Embryonic facial prominence (tissue), 1 donor: ENCODE data around the gene MBNL1.

Source experiments
- DNase-seq: peaks from one replicate; pipeline ENCODE4 v3.0.0-alpha.2; 2016; ENCODE audit errors: extremely low spot score

MBNL1 gene

GRCh38 chr3:152445212-152445611, 176.5 kb downstream of the MBNL1 start:
- DNase-seq, result no peak

DNA sequence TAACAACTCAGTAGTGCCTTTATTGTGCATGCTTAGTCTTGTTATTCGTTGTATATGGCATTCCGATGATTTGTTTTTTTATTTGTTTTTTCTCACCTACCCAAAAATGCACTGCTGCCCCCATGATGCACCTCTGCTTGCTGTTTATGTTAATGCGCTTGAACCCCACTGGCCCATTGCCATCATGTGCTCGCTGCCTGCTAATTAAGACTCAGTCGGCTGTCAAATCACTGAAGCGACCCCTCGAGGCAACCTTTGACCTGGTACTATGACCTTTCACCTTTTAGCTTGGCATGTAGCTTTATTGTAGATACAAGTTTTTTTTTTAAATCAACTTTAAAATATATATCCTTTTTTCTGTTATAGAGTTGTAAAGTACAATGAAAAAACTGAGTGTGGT, 177.8 kb downstream of the MBNL1 start:
- DNase-seq, result no peak

DNA sequence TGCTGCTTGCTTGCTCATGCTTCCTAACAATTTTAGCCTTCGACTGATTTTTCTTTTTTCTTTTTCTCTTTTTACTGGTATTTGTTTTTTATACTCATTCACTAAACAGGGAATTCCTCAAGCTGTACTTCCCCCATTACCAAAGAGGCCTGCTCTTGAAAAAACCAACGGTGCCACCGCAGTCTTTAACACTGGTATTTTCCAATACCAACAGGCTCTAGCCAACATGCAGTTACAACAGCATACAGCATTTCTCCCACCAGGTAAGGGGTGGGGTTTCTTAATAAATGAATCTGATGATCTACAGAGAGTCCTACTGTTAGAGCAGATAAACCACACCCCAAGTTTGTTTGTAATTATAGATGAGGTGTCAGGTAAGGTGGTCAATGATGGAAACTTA, 178.8 kb downstream of the MBNL1 start:
- no peak for DNase-seq

GRCh38 chr3:152448091-152448490, 179.4 kb downstream of the MBNL1 start:
- DNase-seq, result no peak

DNA sequence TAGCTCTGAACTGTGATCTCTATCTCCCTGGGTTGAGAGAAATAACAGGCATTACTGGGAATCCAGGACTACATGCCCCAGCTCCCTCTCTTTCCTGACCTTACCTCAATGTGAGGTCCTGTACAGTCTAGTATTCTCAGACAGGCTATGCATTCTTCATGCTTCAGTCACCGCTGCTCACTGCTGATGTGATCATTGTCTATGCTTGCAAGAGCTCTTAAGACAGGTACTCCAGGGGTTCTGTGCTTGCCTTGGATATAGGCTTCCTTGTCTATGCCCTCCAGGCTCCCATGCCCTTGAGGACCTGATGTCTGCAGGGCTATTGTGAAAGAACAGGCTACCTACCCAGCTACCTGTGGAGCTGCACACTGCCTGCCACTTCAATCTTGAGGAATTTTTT, 183.6 kb downstream of the MBNL1 start:
- no peak for DNase-seq

DNA sequence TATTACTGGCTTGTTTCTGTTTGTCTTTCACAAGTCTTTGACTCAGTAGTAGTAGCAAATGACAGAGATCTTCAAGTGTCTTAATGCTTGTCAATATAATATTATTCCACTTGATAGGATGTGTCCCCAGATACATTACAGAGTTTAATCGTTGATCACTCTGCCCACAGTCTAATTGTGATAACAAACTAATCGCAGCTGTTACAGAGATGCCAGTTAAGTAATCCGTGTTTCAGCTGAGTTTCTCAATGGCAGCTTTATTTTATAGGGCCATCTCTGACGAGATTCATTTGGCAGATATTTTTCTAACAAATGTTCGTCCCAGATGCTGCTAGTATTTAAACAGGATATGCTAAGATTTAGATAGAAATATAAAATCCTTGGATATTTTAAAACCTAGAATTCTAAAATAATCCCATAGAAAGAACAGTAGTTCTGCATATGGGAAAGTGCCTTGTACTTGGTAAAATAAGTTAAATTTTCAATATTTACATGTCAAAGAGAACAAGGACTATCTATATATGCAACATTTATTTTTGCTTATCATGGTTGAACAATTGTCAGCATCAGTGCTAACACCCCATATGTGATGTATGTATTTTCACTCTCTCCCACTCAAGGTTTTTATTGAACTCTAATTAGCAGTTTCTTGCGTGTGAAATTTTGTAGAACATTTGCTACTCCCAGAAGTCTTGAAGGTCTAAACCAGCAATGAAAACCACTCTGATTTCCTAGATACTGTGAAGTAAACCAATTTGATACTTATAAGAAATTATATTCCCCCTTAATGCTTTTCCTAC, 185.5 kb downstream of the MBNL1 start:
- no peak for DNase-seq

GRCh38 chr3:152455989-152456388, 187.3 kb downstream of the MBNL1 start:
- DNase-seq, result no peak

DNA sequence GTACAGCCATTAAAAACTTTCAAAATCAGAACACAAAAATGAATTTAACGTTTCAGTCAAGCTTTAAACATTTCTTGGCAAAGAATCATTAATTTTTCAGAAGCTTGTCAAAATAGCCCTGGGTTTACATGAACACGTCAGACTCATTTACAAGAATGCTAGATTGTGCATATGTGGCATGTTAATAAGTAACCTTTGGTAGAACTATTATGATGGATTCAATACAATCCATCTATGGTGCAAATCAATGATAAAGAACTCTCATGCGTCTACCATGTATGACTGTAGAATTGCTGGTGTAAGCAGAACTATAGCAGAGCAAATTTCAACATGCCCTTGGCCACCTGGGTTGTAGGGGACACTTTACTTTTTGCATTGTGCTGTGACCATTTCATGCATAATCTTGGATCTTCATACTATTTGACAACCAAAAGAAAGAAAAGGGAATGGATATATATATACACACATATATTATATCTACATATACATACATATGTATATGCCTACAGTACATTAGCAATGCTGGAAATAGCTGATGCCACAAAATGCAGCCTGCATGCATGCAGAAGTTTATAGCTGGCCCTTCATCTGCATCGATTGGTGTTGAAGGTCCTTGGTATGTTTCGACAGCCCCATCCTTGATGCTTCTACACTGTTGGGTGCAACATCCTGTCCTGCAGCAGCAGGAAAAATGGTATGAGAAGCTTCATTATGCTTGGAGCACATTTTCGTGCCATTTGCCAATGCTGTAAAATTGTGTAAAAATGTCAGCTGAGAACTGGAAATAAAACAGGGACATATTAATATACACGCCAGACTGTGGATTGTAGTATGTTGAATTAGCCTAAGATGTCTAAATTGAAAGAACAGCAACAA, 189.0 kb downstream of the MBNL1 start:
- no peak for DNase-seq

- DNase-seq, result no peak
Observed at GRCh38 chr3:152458376-152459117, 189.8 kb downstream of the MBNL1 start.

DNA sequence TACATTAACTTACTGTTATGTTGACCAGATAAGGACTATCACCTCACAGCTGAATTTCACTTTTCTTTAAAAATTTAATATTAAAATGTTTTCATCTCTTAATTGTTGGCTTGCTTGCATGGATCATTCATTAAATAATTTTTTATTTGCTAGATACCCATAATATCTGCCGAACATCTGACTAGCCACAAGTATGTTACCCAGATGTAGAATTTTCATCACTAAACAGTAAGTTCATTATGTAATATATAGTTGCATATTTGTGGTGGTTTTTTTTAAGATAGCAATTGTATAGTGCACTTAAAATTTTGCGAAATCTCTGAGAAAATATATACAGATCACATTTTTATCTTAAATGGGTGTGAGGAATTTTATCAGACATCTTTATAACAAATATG, 190.4 kb downstream of the MBNL1 start:
- no peak for DNase-seq

DNA sequence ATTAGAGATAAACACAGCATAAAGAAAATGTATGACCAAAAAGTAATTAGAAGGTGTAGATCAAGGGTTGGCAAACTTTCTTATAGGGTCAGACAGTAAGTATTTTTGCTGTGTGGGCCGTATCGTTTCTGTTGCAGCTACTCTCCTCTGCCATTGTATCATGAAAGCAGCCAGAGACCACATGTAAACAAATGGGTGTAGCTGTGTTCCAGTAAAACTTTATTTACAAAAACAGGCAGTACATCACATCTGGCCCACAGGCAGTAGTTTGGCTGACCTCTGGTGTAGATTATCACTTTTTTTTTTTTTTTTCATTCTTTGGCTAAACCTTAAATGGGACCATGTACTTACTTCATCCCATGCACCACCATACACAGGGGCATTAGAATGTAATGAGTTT, 190.8 kb downstream of the MBNL1 start:
- no peak for DNase-seq

GRCh38 chr3:152460936-152461335, 192.2 kb downstream of the MBNL1 start:
- no peak for DNase-seq

GRCh38 chr3:152461460-152461859, 192.7 kb downstream of the MBNL1 start:
- DNase-seq, result no peak

- no peak for DNase-seq
Observed at GRCh38 chr3:152466784-152467183, 198.1 kb downstream of the MBNL1 start.

- no peak for DNase-seq
Observed at GRCh38 chr3:152469248-152470025, 200.7 kb downstream of the MBNL1 start.

GRCh38 chr3:152470095-152470494, 201.4 kb downstream of the MBNL1 start:
- no peak for DNase-seq

DNA sequence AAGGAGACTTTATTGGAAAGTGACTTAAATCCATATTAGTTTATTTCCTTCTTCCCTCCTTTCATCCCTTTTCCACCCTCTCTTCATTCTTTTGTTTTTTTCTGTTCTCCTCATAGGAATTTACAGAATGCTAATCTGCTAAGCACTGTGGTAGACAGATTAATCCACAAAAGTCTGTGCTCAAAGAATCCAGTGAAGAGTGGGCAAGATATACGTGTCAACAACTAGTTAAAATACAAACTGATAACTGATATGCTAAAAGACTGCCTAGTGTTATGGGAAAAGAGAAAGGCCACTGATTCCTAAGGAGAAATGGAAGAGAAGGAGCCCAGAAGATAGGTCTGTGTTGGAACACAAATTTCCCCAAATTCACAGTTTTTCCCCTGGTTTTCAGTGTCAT, 202.2 kb downstream of the MBNL1 start:
- DNase-seq, result no peak

- DNase-seq, result peak; percentile 28
Observed at GRCh38 chr3:152471814-152472671, 203.3 kb downstream of the MBNL1 start.

GRCh38 chr3:152472672-152472954, 203.9 kb downstream of the MBNL1 start:
- no peak for DNase-seq

DNA sequence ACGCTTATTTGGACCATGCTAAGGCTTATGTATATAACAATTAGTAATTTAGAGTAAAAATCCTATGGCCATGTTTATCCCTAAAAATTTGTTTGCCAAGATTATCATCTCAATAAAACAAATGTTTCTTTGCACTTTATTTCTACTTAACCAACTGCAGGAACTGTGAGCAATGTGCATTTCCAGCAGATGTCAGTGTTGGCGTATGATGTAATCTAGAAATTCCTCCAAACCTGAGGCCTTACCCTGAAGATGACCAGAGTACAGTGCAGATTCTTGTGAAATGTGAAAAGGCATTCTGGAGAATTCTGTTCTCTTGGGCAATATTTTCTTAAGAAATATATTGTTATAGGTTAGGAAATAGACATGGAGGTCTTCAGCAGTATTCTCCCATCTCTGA, 205.9 kb downstream of the MBNL1 start:
- DNase-seq, result no peak

DNA sequence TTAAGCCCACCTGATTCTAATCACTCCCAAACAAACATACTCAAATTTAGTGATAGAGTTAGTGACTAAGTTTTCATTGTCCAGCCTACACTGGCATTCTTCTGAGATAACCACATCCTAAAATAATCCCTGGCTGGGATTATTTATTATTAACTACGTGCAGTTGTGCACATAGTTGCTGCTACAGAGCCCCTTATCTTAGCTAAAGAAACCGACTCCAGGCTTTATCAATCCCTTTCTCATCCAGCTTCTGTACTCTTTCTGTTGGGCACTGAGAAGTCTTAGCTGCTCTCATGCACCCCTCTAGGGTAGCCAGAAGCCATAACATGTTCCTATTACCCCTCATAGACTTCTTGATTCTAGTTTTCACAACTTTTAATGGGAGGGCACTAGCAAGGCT, 208.7 kb downstream of the MBNL1 start:
- DNase-seq, result no peak
